HepG2 (cell line): ENCODE measurements around the gene CFAP100. TPM values are rescaled to one million over a fixed set of nuclear protein-coding genes. Genes with fewer than 3 reads are reported as not detected.

Source experiments
- ATAC-seq: fragments of 200-7000 bp; cut with Tn5 transposase; 3 replicates; pipeline ENCODE4 v1.9.1; 2020; ENCODE audit warnings: mild to moderate bottlenecking, moderate library complexity
- BruUV-seq: library from RNA; stranded (reverse); fragments of 400-500 nt; replicated peaks from 2 replicates; lab custom pipeline; 2021; lab: Mats Ljungman, UMichigan
- CTCF ChIA-PET: fragments of 300-600 bp; formaldehyde crosslinking; extraction: SDS; loops from one replicate; lab custom pipeline; 2021; ENCODE audit warnings: low total read pairs, inconsistent platforms, low intra/inter-chr PET ratio; lab: Yijun Ruan, JAX
- POLR2A ChIA-PET: fragments of 350-600 bp; sonication (Branson Sonifier 250); formaldehyde crosslinking; loops from one replicate; lab custom pipeline; 2020; ENCODE audit warnings: antibody characterized with exemption, inconsistent platforms; lab: Yijun Ruan, JAX
- DNase-seq: peaks from one replicate; pipeline ENCODE4 v3.0.0-alpha.2; 2015; ENCODE audit warnings: low spot score
- FAIRE-seq: peaks from 3 replicates; lab custom pipeline; 2011; peaks lifted over from hg19 to GRCh38; lab: Jason Lieb, UNC
- H2AFZ ChIP-seq: one replicate; pipeline ENCODE4 v1.6.1; 2011; ENCODE audit warnings: low read length, inconsistent platforms
- H3K27ac ChIP-seq: fragments of 300-600 bp; 3 replicates; pipeline ENCODE4 v1.8.0; 2011; ENCODE audit warnings: mixed run types, mild to moderate bottlenecking, mixed read lengths, low read length, inconsistent platforms; ENCODE audit not compliant: insufficient read depth; ENCODE audit errors: extremely low read length
- H3K27me3 ChIP-seq, 2 experiments: fragments of 200-600 bp in 1 of 2; 2 replicates in 1 of 2; 3 replicates in 1 of 2; pipeline versions ENCODE4 v1.6.0 to v1.8.0; 2011; ENCODE audit warnings: low read length in 2 of 2, mild to moderate bottlenecking in 2 of 2, moderate library complexity in 2 of 2, inconsistent platforms in 1 of 2; ENCODE audit not compliant: insufficient read depth in 2 of 2, control insufficient read depth in 1 of 2
- H3K36me3 ChIP-seq, 2 experiments: fragments of 200-600 bp in 1 of 2; replicated peaks in 1 of 2; 2 replicates in 1 of 2; 3 replicates in 1 of 2; pipeline versions ENCODE4 v1.5.1 to v1.8.0; 2011; ENCODE audit warnings: low read length in 2 of 2, inconsistent platforms in 1 of 2; ENCODE audit not compliant: insufficient read depth in 2 of 2, control insufficient read depth in 1 of 2
- H3K4me1 ChIP-seq: 2 replicates; pipeline ENCODE4 v1.5.1; 2012; ENCODE audit warnings: low read length, inconsistent platforms; ENCODE audit not compliant: insufficient read depth
- H3K4me2 ChIP-seq: 2 replicates; pipeline ENCODE4 v1.6.0; 2011; ENCODE audit warnings: low read depth, low read length, inconsistent platforms
- H3K4me3 ChIP-seq, 3 experiments: fragments of 200-600 bp in 1 of 3; sonication (generic), shearing (Covaris generic) in 1 of 3; replicated peaks in 1 of 3; 2 replicates each; pipeline ENCODE4 v1.5.1; 2011 to 2016; ENCODE audit warnings: low read length in 3 of 3, inconsistent platforms in 2 of 3, low read depth in 2 of 3, mild to moderate bottlenecking in 2 of 3, control low read depth in 1 of 3, mixed read lengths in 1 of 3; ENCODE audit not compliant: insufficient read depth in 1 of 3
- H3K79me2 ChIP-seq: one replicate; pipeline ENCODE4 v1.6.1; 2011; ENCODE audit warnings: low read length, inconsistent platforms; ENCODE audit not compliant: insufficient read depth
- H3K9ac ChIP-seq: 2 replicates; pipeline ENCODE4 v1.6.0; 2011; ENCODE audit warnings: mild to moderate bottlenecking, low read depth, low read length, inconsistent platforms; ENCODE audit not compliant: insufficient read depth
- H3K9me3 ChIP-seq: 2 replicates; pipeline ENCODE4 v1.5.1; 2012; ENCODE audit warnings: mild to moderate bottlenecking, low read length
- H4K20me1 ChIP-seq: 2 replicates; pipeline ENCODE4 v1.6.0; 2011; ENCODE audit warnings: inconsistent platforms, mild to moderate bottlenecking, low read length, moderate library complexity; ENCODE audit not compliant: insufficient read depth
- CHD4 ChIP-seq: fragments of 200-600 bp; sonication (generic); IDR thresholded peaks from 2 replicates; pipeline ENCODE4 v1.7.0; 2017; ENCODE audit warnings: mild to moderate bottlenecking, low read length, borderline replicate concordance
- CTCF ChIP-seq: sonication (generic); formaldehyde crosslinking; IDR thresholded peaks from 2 replicates; pipeline ENCODE4 v1.5.0; 2020; ENCODE audit warnings: mild to moderate bottlenecking, missing genetic modification reagents, moderate library complexity
- FOXO1 ChIP-seq: sonication (generic); formaldehyde crosslinking; IDR thresholded peaks from 2 replicates; pipeline ENCODE4 v1.4.0; 2020; ENCODE audit warnings: missing genetic modification reagents
- RAD21 ChIP-seq: fragments of 450-650 bp; formaldehyde crosslinking; IDR thresholded peaks from 2 replicates; pipeline ENCODE4 v1.5.0; 2020; ENCODE audit warnings: mild to moderate bottlenecking
- SMC3 ChIP-seq: IDR thresholded peaks from 2 replicates; pipeline ENCODE4 v1.6.1; 2011; ENCODE audit warnings: low read length, improper control_type of control experiment
- STAG1 ChIP-seq: sonication (generic); formaldehyde crosslinking; IDR thresholded peaks from 2 replicates; pipeline ENCODE4 v1.4.0; 2020; ENCODE audit warnings: missing genetic modification reagents
- TEAD3 ChIP-seq: optimal IDR thresholded peaks from 2 replicates; pipeline ENCODE3; 2016; ENCODE audit warnings: borderline replicate concordance
- TFE3 ChIP-seq: IDR thresholded peaks from 2 replicates; pipeline ENCODE4 v1.6.1; 2016
- THAP11 ChIP-seq: IDR thresholded peaks from 2 replicates; pipeline ENCODE4 v1.6.1; 2016; ENCODE audit warnings: missing biosample characterization, missing genetic modification reagents
- ZNF329 ChIP-seq: sonication (generic); formaldehyde crosslinking; IDR thresholded peaks from 2 replicates; pipeline ENCODE4 v1.9.0; 2021; ENCODE audit warnings: low read depth, mild to moderate bottlenecking, missing genetic modification reagents
- ZNF570 ChIP-seq: sonication (generic); formaldehyde crosslinking; IDR thresholded peaks from 2 replicates; pipeline ENCODE4 v1.4.0; 2020; ENCODE audit warnings: mild to moderate bottlenecking, missing genetic modification reagents, borderline replicate concordance
- WGBS: methylation state at CpG from one replicate; pipeline ENCODE4 v1.1.6; 2017; ENCODE audit warnings: low lambda C conversion rate; 5-methylcytosine and 5-hydroxymethylcytosine counted together
- in situ Hi-C: cut with HindIII; loops from 2 replicates; pipeline ENCODE4 v1.10.0; 2017; ENCODE audit warnings: low pct_unique_long_range_greater_than_20kb; ENCODE audit not compliant: extremely low pct_ligation_motif_present
- intact Hi-C: fragments of 100-400 bp; cut with micrococcal nuclease; formaldehyde crosslinking; loops from one replicate; pipeline ENCODE4 v1.10.0; 2022; ENCODE audit not compliant: unreplicated experiment
- polyA plus RNA-seq, 8 experiments: library from polyadenylated mRNA; depleted of rRNA in 3 of 8; stranded (reverse) in 7 of 8; unstranded in 1 of 8; fragments of >200 nt; fragmentation: Illumina TruSeq in 4 of 8; extraction: Trizol in 4 of 8; gene quantifications; 2 replicates each; pipeline versions ENCODE4 v1.2.1 to v1.2.3, GENCODE V29; 2011 to 2016; ENCODE audit warnings: low read depth in 4 of 8, missing spikeins in 1 of 8, mixed read lengths in 1 of 8; ENCODE audit not compliant: insufficient read depth in 1 of 8
- total RNA-seq, 5 experiments: library from RNA; depleted of rRNA; stranded (reverse); fragments of >200 nt; fragmentation: Illumina TruSeq; extraction: Trizol; gene quantifications; 2 replicates each; pipeline ENCODE4 v1.2.3, GENCODE V29; 2016; ENCODE audit warnings: low read depth in 1 of 5
- TF ChIP-seq, protein P1 (sequence below): sonication (generic); formaldehyde crosslinking; IDR thresholded peaks from 2 replicates; pipeline ENCODE4 v1.9.0; 2022; ENCODE audit warnings: low read depth, missing genetic modification reagents

CFAP100 gene
- total and polyA plus RNA-seq, 2 of the 13 experiments (the other 11 are each of a cell fraction or from before 2014, with no cell fraction given), result 0.32 TPM; not detected in 1

- Histone ChIP-seq H3K79me2 (no peaks in the 10 kb centered on the region), H3K4me2 (no peak overlapping the region), H3K4me3 (no peak overlapping the region; a peak in 1 of 6 replicates), H3K36me3 (no peaks in the 10 kb centered on the region), H3K4me1 (peaks cover 48% of the 10 kb centered on the region), H3K9ac (no peak overlapping the region), H3K27ac (no peak overlapping the region), H3K27me3 (peaks cover 6 to 15% of the 10 kb centered on the region in 2 experiments; a peak in 2 of 5 replicates), H4K20me1 (no peaks in the 10 kb centered on the region), H2AFZ (no peak overlapping the region), H3K9me3 (no peaks in the 10 kb centered on the region)
- TF ChIP-seq SMC3, result peak; percentile 36; the same call in 1 of the 2 replicates
- 0 out of 2 replicates have a peak, but pooled peaks have one; percentile 15 for TF ChIP-seq FOXO1 (CRISPR knock-in tag)
- TF ChIP-seq RAD21, result peak; percentile 29
- TF ChIP-seq, protein P1, sequence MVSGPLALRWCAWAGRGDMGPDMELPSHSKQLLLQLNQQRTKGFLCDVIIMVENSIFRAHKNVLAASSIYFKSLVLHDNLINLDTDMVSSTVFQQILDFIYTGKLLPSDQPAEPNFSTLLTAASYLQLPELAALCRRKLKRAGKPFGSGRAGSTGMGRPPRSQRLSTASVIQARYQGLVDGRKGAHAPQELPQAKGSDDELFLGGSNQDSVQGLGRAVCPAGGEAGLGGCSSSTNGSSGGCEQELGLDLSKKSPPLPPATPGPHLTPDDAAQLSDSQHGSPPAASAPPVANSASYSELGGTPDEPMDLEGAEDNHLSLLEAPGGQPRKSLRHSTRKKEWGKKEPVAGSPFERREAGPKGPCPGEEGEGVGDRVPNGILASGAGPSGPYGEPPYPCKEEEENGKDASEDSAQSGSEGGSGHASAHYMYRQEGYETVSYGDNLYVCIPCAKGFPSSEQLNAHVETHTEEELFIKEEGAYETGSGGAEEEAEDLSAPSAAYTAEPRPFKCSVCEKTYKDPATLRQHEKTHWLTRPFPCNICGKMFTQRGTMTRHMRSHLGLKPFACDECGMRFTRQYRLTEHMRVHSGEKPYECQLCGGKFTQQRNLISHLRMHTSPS, result peak; percentile 44; the same call in 1 of the 2 replicates
- peak; percentile 70 for TF ChIP-seq CTCF (CRISPR knock-in tag)
- TF ChIP-seq TEAD3 (CRISPR knock-in tag), result peak; percentile 38
- no peak for TF ChIP-seq ZNF329 (CRISPR knock-in tag)
- no peak for TF ChIP-seq TFE3 (CRISPR knock-in tag)
- TF ChIP-seq THAP11 (CRISPR knock-in tag), result no peak
- TF ChIP-seq CHD4, result no peak
- TF ChIP-seq ZNF570 (CRISPR knock-in tag), result no peak
- TF ChIP-seq STAG1, result peak; percentile 80
- DNase-seq (no peak), ATAC-seq (peak; percentile 52), FAIRE-seq (no peak)
- 34% methylated on average over 5 of the region's 11 CpGs for WGBS
- intact Hi-C loops, result no loop called here
- in situ Hi-C loops, result loop anchor here (25.0 kb wide), 1 partner anchor 228 kb away; no protein-coding TSS in a partner anchor
- BruUV-seq, result no TSS peak
- ChIA-PET POLR2A (interaction anchor here (1.4 kb wide), 1 partner anchor 10 kb away, joined by 3 read pairs; no protein-coding TSS in a partner anchor), CTCF (no interaction called here)
These were observed 29.1 kb upstream of the CFAP100 start for GRCh38 chr3:126365351-126366277.
